ENCODE measurements around the gene RNASEH2C. TPM values are rescaled to one million over a fixed set of nuclear protein-coding genes. Genes with fewer than 3 reads are reported as not detected.

RNASEH2C gene
- total and polyA plus RNA-seq, 2 of the 13 experiments (the other 11 are each of a cell fraction or from before 2014, with no cell fraction given), result 27.4 to 50.9 TPM

- H3K9ac ChIP-seq (ENCODE audit: insufficient read depth, low read depth, low read length), result peak within 1 kb of the TSS; percentile 78
- no peaks in the 10 kb centered on the region for H3K9me3 ChIP-seq (ENCODE audit: low read length)
- H3K36me3 ChIP-seq (replicated peaks in 1 of 2; ENCODE audit: control insufficient read depth in 1 of 2, insufficient read depth in 2 of 2, low read length in 2 of 2), result peaks cover 18 to 37% of the 10 kb centered on the region in 2 experiments
- peaks cover 27% of the 10 kb centered on the region for H3K4me1 ChIP-seq (ENCODE audit: insufficient read depth, low read length)
- peak; percentile 86 for FAIRE-seq
- peak within 1 kb of the TSS; percentile 61 to 80 (median 66) for H3K4me3 ChIP-seq (replicated peaks in 1 of 3; ENCODE audit: insufficient read depth in 1 of 3, low read depth in 2 of 3, low read length in 3 of 3)
- H3K4me2 ChIP-seq (ENCODE audit: low read depth, low read length), result peak within 1 kb of the TSS; percentile 81
- WGBS (ENCODE audit: low lambda C conversion rate), result 1% methylated on average over 33 of the region's 65 CpGs
- H3K27me3 ChIP-seq (ENCODE audit: control insufficient read depth in 1 of 2, insufficient read depth in 2 of 2, low read length in 2 of 2), result no peaks in the 10 kb centered on the region; a peak in 1 of 5 replicates
- ChIA-PET POLR2A (interaction anchor here (0.7 to 2.7 kb wide), 29 partner anchors 9 to 577 kb away, joined by 3 to 56 read pairs (median 5); partner anchors contain the start of genes BANF1, CCDC85B, CFL1 and EIF1AD), CTCF (ENCODE audit: low intra/inter-chr PET ratio, low total read pairs) (interaction anchor here (1.2 to 2.9 kb wide), 6 partner anchors 33 to 277 kb away, joined by 3 to 40 read pairs (median 7); partner anchors contain the start of genes AP5B1 and MUS81)
- H3K27ac ChIP-seq (ENCODE audit: extremely low read length, insufficient read depth, low read length), result peak within 1 kb of the TSS; percentile 96
- intact Hi-C loops (cut with micrococcal nuclease; ENCODE audit: unreplicated experiment) (loop anchor here (1.0 kb wide), 3 partner anchors 59 to 277 kb away; no protein-coding TSS in a partner anchor), in situ Hi-C loops (cut with HindIII; ENCODE audit: extremely low pct_ligation_motif_present, low pct_unique_long_range_greater_than_20kb) (loop anchor here (10.0 kb wide), 2 partner anchors 103 to 273 kb away; no protein-coding TSS in a partner anchor)
- DNase-seq (ENCODE audit: low spot score), result peak; percentile 95
- H3K79me2 ChIP-seq (ENCODE audit: insufficient read depth, low read length), result peaks cover 5% of the 10 kb centered on the region
- H4K20me1 ChIP-seq (ENCODE audit: insufficient read depth, low read length), result no peaks in the 10 kb centered on the region
- no TSS peak for BruUV-seq (replicated peaks)
- H2AFZ ChIP-seq (ENCODE audit: low read length), result peak within 1 kb of the TSS; percentile 75
- peak; percentile 85 for ATAC-seq
- TF ChIP-seq MXD1 (CRISPR knock-in tag; IDR thresholded peaks at IDR 0.05) (peak; percentile 95), ASH2L (IDR thresholded peaks at IDR 0.05; ENCODE audit: insufficient read length, low read depth, low read length) (peak; percentile 91), GZF1 (CRISPR knock-in tag; IDR thresholded peaks at IDR 0.05) (no peak; the same call in 1 of the 2 replicates), ZBTB21 (CRISPR knock-in tag; IDR thresholded peaks at IDR 0.05) (no peak; the same call in 1 of the 2 replicates), ZBTB37 (CRISPR knock-in tag; IDR thresholded peaks at IDR 0.05) (peak; percentile 38; the same call in 1 of the 2 replicates), NFKBIZ (CRISPR knock-in tag; IDR thresholded peaks at IDR 0.05) (peak; percentile 83), ZNF205 (CRISPR knock-in tag; IDR thresholded peaks at IDR 0.05) (peak; percentile 59), ZFP1 (CRISPR knock-in tag; IDR thresholded peaks at IDR 0.05) (no peak), NFKB2 (CRISPR knock-in tag; IDR thresholded peaks at IDR 0.05; ENCODE audit: borderline replicate concordance) (peak; percentile 96; the same call in 1 of the 2 replicates), ZNF782 (CRISPR knock-in tag; IDR thresholded peaks at IDR 0.05; ENCODE audit: borderline replicate concordance) (peak; percentile 89), GMEB2 (CRISPR knock-in tag; IDR thresholded peaks at IDR 0.05; ENCODE audit: low read depth) (0 out of 2 replicates have a peak, but pooled peaks have one; percentile 44), SMAD9 (CRISPR knock-in tag; IDR thresholded peaks at IDR 0.05) (peak; percentile 99), SAFB2 (CRISPR knock-in tag; IDR thresholded peaks at IDR 0.05; ENCODE audit: borderline replicate concordance, low read depth) (peak; percentile 86; the same call in 1 of the 2 replicates), TFDP2 (CRISPR knock-in tag; IDR thresholded peaks at IDR 0.05) (peak; percentile 94), CTCF (CRISPR knock-in tag; IDR thresholded peaks at IDR 0.05) (peak; percentile 99), PRMT3 (CRISPR knock-in tag; IDR thresholded peaks at IDR 0.05; ENCODE audit: borderline replicate concordance, low read depth) (no peak; the same call in 1 of the 2 replicates)
These were observed 8.6 kb downstream of the RNASEH2C start, which contains the start of gene KAT5 for GRCh38 chr11:65711785-65712632. KAT5 (plus strand) TSS chr11:65712252; CDS start chr11:65712268, 16 bp downstream.
